ENCODE data around the gene HOTAIR. TPM values are rescaled to one million over a fixed set of nuclear protein-coding genes. Genes with fewer than 3 reads are reported as not detected.

The HOTAIR gene
- polyA plus RNA-seq, 3 donors: not detected

DNA sequence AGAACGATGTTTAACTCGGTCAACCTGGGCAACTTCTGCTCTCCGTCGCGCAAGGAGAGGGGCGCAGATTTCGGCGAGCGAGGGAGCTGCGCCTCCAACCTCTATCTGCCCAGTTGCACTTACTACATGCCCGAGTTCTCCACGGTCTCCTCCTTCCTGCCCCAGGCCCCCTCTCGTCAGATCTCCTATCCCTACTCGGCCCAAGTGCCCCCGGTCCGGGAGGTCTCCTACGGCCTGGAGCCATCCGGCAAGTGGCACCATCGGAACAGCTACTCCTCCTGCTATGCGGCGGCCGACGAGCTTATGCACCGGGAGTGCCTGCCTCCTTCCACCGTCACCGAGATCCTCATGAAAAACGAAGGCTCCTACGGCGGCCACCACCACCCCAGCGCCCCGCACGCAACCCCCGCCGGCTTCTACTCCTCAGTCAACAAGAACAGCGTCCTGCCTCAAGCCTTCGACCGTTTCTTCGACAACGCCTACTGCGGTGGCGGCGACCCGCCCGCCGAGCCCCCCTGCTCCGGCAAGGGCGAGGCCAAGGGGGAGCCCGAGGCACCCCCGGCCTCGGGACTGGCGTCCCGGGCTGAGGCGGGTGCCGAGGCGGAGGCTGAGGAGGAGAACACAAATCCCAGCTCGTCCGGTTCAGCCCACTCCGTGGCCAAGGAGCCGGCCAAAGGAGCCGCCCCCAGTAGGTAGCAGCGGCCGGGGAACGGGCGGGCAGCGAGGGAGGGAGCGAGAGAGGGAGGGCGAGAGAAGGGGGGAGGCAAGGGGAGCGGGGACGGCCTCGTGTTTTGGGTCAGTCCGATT is 1.3 kb downstream of the HOTAIR start:
- no peak for DNase-seq
- H3K36me3 ChIP-seq (replicated peaks in 1 of 2; ENCODE audit: control insufficient read depth in 1 of 2, insufficient read depth in 2 of 2, low read length in 2 of 2): no peaks in the 10 kb centered on the region
- H3K79me2 ChIP-seq (ENCODE audit: insufficient read depth, low read length): no peaks in the 10 kb centered on the region
- H3K4me2 ChIP-seq (replicated peaks; ENCODE audit: extremely low read depth, low read length, poor library complexity, severe bottlenecking): peak overlapping the region; percentile 72
- Mint-ChIP-seq H3K4me1 (peaks cover 30% of the 10 kb centered on the region), H3K27ac (no peak overlapping the region), H3K9me3 (peaks cover 6 to 66% (median 39%) of the 10 kb centered on the region in 7 donors), H3K27me3 (ENCODE audit: low read depth in 3 of 3) (peaks cover 96 to 100% (median 99%) of the 10 kb centered on the region in 3 donors), H3K36me3 (peaks cover 7 to 22% of the 10 kb centered on the region in 2 donors), H3K4me3 (peak overlapping the region in 1 of 2 donors; percentile 76)
- H2AFZ ChIP-seq (ENCODE audit: insufficient read depth, low read depth, low read length, poor library complexity, severe bottlenecking): no peak overlapping the region
- H3K27ac ChIP-seq (ENCODE audit: low read depth in 1 of 2, low read length in 2 of 2): no peak overlapping the region
- H3K9ac ChIP-seq (ENCODE audit: insufficient read depth, low read length, poor library complexity, severe bottlenecking): no peak overlapping the region
- WGBS (ENCODE audit: insufficient coverage): 3% methylated on average over 63 of the region's 71 CpGs
- TF ChIP-seq, protein P1, sequence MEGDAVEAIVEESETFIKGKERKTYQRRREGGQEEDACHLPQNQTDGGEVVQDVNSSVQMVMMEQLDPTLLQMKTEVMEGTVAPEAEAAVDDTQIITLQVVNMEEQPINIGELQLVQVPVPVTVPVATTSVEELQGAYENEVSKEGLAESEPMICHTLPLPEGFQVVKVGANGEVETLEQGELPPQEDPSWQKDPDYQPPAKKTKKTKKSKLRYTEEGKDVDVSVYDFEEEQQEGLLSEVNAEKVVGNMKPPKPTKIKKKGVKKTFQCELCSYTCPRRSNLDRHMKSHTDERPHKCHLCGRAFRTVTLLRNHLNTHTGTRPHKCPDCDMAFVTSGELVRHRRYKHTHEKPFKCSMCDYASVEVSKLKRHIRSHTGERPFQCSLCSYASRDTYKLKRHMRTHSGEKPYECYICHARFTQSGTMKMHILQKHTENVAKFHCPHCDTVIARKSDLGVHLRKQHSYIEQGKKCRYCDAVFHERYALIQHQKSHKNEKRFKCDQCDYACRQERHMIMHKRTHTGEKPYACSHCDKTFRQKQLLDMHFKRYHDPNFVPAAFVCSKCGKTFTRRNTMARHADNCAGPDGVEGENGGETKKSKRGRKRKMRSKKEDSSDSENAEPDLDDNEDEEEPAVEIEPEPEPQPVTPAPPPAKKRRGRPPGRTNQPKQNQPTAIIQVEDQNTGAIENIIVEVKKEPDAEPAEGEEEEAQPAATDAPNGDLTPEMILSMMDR (IDR thresholded peaks at IDR 0.05): no peak
- peak overlapping the region in 1 of 3 experiments; percentile 71 for H3K4me3 ChIP-seq (replicated peaks in 1 of 3; ENCODE audit: low read depth in 2 of 3, low read length in 3 of 3)
- H3K4me1 ChIP-seq (ENCODE audit: control insufficient read depth in 1 of 2, insufficient read depth in 2 of 2, low read length in 2 of 2): peaks cover 10 to 23% of the 10 kb centered on the region in 2 donors
- peaks cover 20 to 81% of the 10 kb centered on the region in 2 donors for H3K9me3 ChIP-seq (replicated peaks in 1 of 2; ENCODE audit: control insufficient read depth in 1 of 2, insufficient read depth in 1 of 2, low read length in 2 of 2)
- no peaks in the 10 kb centered on the region for H4K20me1 ChIP-seq (ENCODE audit: insufficient read depth, low read length)
- H3K27me3 ChIP-seq (ENCODE audit: control insufficient read depth in 2 of 2, insufficient read depth in 2 of 2, low read length in 2 of 2): peaks cover 99 to 100% of the 10 kb centered on the region in 2 donors
- intact Hi-C loops (cut with micrococcal nuclease): loop anchor here in 1 of 2 donors (10.0 kb wide), 1 partner anchor 61 kb away; the partner anchor contains the start of gene HOXC5

DNA sequence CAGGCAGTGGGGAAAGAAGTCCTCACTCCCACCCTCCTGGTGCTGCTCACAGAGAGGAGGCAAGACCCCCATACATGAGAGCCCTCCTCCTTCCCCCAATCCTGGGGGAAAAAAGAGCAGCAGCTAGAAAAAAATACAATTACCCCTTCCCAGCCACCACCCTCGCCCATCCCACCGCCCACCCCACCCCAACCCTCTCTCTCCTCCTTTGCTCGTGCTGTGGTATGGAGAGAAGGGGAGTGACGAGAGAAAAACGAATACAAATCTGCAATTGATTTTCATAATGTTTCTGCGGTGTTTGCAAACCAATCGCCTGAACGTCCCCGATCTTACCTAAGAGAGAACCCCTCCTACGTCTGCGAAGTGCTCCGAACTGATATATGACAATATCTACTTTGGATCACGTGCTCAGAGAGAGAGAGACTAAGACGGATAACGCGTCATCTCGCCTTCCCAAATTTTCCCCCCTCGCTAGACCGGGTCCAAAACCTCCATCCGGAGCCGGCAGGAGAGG is 2.0 kb downstream of the HOTAIR start, which contains the start of gene HOXC11:
Gene HOXC11 (plus strand): TSS at position 405 of the 514 bp plus-strand sequence. CDS start 116 bp downstream, outside the sequence.
- peaks cover 10 to 23% of the 10 kb centered on the region in 2 donors for H3K4me1 ChIP-seq (ENCODE audit: control insufficient read depth in 1 of 2, insufficient read depth in 2 of 2, low read length in 2 of 2)
- H3K27ac ChIP-seq (ENCODE audit: low read depth in 1 of 2, low read length in 2 of 2): no peak within 1 kb of the TSS
- TF ChIP-seq, protein P1 (IDR thresholded peaks at IDR 0.05): no peak
- no peak within 1 kb of the TSS for H3K9ac ChIP-seq (ENCODE audit: insufficient read depth, low read length, poor library complexity, severe bottlenecking)
- H3K79me2 ChIP-seq (ENCODE audit: insufficient read depth, low read length): no peaks in the 10 kb centered on the region
- H3K4me3 ChIP-seq (replicated peaks in 1 of 3; ENCODE audit: low read depth in 2 of 3, low read length in 3 of 3): peak within 1 kb of the TSS in 1 of 3 experiments; percentile 71
- Mint-ChIP-seq H3K9me3 (peaks cover 6 to 68% (median 39%) of the 10 kb centered on the region in 7 donors), H3K36me3 (peaks cover 7 to 27% of the 10 kb centered on the region in 2 donors), H3K27ac (no peak within 1 kb of the TSS), H3K4me1 (peaks cover 29% of the 10 kb centered on the region), H3K4me3 (peak within 1 kb of the TSS; percentile 67 to 76), H3K27me3 (ENCODE audit: low read depth in 3 of 3) (peaks cover 96 to 100% (median 99%) of the 10 kb centered on the region in 3 donors)
- intact Hi-C loops (cut with micrococcal nuclease): loop anchor here in 1 of 2 donors (10.0 kb wide), 1 partner anchor 62 kb away; the partner anchor contains the start of gene HOXC5
- peak within 1 kb of the TSS; percentile 72 for H3K4me2 ChIP-seq (replicated peaks; ENCODE audit: extremely low read depth, low read length, poor library complexity, severe bottlenecking)
- no peaks in the 10 kb centered on the region for H4K20me1 ChIP-seq (ENCODE audit: insufficient read depth, low read length)
- peak within 1 kb of the TSS; percentile 68 for H2AFZ ChIP-seq (ENCODE audit: insufficient read depth, low read depth, low read length, poor library complexity, severe bottlenecking)
- peaks cover 20 to 82% of the 10 kb centered on the region in 2 donors for H3K9me3 ChIP-seq (replicated peaks in 1 of 2; ENCODE audit: control insufficient read depth in 1 of 2, insufficient read depth in 1 of 2, low read length in 2 of 2)
- WGBS (ENCODE audit: insufficient coverage): 9% methylated on average over 14 of the region's 21 CpGs
- H3K36me3 ChIP-seq (replicated peaks in 1 of 2; ENCODE audit: control insufficient read depth in 1 of 2, insufficient read depth in 2 of 2, low read length in 2 of 2): no peaks in the 10 kb centered on the region
- H3K27me3 ChIP-seq (ENCODE audit: control insufficient read depth in 2 of 2, insufficient read depth in 2 of 2, low read length in 2 of 2): peaks cover 100% of the 10 kb centered on the region in 2 donors
- DNase-seq: no peak
